Stimulated activated CD8-positive, alpha-beta memory T cell treated with anti-CD3 and anti-CD28 coated beads, Interleukin-15, amount 100 ng/mL, for 1 hour (primary cell): ENCODE results near the gene KBTBD12.
"Not testable (repeated sequence)": the region's sequence is repeated elsewhere in the genome, so short reads cannot be mapped to it uniquely, and the experiment has no call there.

Source experiments
- DNase-seq: peaks from one replicate; pipeline ENCODE4 v3.0.0-alpha.2; 2020; ENCODE audit warnings: low read depth

The KBTBD12 gene

DNA sequence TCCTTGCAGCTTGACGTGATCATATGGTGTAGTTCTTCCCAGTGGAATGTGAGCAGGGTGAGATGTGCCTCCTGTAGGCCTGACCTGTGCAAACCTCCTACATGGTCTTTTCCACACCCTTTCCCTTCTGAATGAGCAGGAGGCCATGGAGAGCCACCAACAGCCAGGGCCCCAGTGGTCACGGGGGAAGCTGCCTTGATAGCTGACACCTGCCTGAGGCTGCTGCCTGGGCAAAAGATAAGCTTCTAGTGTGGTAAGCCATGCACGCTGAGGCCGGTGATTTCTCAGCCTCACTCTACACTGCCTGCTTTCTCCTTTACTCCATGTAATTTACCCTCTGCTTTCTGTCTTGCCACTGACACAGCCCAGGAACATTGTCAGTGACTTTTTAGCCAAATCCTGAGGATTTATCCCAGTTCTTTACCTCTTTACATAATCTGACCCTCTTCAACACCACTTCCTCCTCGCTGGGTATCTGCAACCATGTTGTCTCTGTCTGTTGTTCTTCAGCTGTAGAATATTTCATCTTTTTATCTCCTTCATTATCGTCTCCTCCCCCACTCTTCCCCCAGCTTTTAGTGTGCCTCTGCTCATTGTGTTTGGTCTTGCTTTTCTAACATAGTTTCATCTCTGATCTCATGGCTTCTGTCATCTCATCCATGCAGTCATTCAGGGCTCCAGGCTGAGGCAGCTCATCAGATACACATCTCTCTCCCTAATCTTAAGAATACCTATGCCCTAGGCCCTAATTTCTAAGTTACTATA lies 11.2 kb upstream of the KBTBD12 start:
- DNase-seq, result no peak

DNA sequence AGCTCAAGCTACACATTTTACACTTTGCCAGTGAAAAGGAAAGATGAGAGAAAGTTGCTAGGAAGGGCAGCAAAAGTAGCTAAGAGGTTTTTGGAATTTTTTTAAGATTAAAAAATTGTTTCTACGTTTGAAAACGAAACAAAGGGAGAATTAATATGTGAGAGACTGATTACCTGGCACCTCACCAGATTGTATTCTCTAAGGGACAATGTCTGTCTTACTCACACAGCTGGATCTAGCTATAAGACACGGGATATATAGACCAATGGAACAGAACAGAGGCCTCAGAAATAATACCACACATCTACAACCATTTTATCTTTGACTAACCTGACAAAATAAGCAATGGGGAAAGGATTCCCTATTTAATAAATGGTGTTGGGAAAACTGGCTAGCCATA lies 9.5 kb upstream of the KBTBD12 start:
- no peak for DNase-seq

DNA sequence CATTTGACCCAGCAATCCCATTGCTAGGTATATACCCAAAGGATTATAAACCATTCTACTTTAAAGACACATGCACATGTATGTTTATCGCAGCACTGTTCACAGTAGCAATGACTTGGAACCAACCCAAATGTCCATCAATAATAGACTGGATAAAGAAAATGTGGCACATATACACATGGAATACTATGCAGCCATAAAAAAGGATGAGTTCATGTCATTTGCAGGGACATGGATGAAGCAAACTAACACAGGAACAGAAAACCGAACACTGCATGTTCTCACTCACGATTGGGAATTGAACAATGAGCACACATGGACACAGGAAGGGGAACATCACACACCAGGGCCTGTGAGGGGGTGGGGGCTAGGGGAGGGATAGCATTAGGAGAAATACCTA lies 8.4 kb upstream of the KBTBD12 start:
- DNase-seq, result not testable (repeated sequence)

DNA sequence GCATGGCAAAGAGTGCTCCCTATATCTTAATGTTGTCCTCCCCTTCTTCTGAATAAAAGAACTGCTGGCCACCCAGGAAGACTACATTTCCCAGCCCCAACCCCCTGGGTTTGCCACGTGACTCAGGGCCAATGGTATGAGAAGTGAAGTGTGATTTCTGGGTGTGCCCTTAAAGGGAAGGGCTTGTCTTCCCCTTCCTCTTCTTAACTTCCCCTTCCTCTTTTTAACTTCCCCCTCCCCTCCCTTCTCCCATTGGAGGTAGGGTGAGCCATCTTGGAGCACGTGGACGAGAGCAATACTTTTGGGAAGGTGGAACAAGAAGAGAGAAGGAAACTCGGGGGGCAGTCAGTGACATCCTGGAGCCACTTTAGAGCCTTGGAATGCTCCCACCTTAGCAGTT lies 6.8 kb upstream of the KBTBD12 start:
- DNase-seq, result no peak

DNA sequence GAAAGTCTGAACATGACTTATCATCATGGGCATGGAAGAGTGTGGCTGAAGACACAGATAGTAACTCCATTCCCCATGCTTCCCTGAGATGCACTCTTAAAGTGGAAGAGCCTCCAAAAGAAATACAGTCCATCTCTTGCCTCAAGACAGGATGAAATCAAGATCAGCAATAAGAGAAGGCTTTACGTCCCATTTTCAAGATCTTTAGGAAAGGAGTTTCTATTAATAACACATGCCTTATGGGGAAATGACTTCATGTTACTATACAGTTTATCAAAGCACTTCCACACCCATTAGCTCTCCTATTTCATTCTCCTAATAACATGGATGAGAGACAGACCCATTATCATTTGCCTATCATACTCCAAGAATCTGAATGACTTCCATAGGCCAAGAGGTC lies 6.1 kb upstream of the KBTBD12 start:
- no peak for DNase-seq

DNA sequence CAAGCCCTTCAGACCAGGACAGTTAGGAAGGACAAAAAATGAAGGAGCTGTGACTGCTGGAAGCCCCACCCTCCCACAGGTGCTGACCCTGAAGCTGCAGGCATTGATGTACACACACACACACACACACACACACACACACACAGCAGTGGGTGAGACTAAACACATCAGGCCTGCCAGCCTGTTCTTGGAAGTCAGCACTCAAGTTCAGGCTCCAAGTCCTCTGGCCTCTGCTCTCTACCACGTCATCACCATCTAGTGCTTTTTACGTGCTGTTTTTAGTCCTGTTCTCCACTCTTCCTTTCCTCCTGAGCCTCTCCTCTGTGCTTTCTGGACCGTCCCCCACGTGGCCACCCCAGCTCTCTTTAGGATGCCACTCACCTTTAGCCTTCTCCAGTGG lies 5.4 kb upstream of the KBTBD12 start:
- no peak for DNase-seq

DNA sequence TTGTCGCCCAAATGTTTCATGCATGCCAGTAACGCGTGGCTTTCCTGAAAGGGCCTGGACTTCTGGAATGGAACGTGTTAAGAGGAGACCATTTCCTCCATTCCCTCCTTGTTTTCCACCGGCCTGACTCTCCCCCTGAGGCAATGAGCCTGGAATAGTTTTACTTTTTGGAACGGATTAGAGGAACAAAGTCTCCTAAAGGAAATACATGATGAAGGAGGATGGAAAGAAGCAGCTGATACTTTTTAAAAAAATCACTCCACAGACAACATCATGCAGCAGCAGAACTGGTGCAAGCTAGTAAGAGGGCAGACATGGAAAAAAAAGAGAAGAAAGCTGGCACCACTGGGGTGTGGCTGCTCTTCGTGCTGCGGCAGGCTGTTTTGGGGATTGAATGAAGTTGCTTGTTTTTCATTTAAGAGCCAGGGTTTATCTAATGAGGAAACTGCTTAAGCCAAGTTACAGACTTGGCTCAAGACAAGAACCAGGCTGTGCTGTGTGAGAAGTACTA lies 3.6 kb upstream of the KBTBD12 start:
- no peak for DNase-seq

DNA sequence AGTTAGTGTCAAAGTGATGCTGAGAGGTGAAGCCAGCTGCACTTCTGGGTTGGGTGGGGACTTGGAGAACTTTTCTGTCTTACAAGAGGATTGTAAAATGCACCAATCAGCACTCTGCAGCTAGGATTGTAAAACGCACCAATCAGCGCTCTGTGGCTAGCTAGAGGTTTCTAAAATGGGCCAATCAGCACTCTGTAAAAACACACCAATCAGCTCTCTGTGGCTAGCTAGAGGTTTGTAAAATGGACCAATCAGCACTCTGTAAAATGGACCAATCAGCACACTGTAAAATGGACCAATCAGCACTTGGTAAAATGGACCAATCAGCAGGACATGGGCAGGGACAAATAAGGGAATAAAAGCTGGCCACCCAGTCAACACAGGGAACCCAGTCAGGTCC lies 1.2 kb upstream of the KBTBD12 start:
- not testable (repeated sequence) for DNase-seq

DNA sequence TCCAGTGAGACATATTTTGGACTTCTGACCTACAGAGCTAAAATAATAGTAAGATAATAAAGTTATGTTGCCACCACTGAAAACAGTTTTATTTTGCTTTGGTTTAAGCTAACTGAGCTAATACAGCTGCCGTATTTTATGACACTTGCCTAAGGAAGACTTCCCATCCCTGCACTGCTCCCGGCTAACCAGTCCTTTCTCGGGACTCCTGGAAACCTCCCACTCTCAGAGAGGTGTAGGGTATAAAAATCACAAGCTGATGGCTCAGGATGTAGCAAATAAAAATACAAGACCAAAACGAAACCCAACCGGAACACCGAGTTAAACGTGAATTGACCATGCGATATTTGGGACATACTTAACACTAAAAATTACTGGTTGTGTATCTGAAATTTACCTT lies 448 bp upstream of the KBTBD12 start:
- no peak for DNase-seq

DNA sequence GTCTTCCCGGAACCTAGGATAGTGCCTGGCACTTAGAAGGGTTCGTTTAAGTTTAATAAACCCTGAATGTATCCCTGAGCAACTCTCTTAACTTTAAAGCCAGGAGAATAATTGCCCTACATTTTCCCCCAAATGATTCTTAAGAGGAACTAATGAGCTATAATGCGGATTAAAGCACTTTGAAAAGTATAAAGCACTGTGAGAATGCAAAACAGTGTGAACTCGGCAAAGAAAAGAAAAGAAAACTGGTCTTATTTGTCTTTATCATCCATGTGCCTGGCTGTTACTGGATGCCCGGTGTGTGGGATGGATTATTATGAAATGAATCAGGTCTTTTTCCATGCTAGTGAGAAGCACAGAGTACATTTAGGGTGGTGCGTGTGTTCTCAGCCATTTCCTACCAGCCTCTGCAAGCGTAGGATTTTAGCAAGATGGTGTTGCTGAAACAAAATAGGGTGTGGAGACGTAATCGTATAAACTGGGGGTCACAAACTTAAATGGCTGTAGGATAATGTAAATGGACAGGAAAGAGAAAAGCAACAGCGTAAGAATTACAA lies 983 bp downstream of the KBTBD12 start:
- DNase-seq, result no peak

DNA sequence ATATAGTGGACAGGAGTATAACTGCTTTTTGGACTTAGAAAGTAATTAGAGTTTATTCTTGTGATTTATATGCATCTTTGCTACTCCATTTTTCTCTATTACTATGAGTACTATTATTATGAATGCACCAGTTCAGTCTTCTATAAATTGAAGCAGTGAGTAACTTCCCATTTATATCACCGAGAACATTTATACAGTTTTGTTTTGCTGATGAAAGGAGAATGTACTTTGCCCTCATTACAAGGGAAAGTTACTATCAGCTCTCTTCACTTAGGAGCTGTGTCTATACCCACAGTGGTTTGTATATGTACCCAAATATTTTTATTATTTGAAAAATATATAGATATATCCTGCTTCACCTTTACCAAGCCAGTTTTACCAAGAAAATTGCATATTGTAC lies 5.7 kb downstream of the KBTBD12 start:
- no peak for DNase-seq

DNA sequence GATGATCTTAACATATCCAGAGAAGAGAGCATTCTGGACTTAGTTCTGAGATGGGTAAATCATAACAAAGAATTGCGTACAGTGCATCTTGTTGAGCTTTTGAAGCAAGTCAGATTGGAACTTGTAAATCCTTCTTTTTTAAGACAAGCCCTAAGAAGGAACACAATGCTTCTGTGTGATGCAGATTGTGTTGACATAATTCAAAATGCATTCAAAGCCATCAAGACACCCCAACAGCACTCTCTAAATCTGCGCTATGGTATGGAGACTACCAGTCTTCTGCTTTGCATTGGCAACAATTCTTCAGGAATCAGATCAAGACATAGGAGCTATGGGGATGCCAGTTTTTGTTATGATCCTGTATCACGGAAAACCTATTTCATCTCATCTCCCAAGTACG lies 8.6 kb downstream of the KBTBD12 start:
- DNase-seq, result no peak

DNA sequence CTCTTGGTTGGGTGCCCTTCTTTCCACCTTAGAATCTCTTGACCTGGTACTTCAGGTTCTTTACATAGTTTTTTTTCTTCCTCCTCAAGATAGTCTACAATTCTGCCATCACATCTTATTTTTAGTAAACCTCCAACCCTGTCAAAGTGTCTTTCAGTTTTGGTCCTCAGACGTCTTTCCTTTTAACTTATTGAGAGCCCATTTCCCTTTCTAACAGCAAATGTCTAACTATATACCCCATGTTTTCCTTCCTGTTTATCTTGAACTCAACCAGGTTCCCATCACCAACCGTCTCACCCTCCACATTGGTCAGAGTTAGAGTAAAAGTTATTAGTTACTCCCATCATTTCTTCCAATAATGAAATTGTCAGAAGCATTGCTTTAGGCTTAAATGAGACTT lies 10.4 kb downstream of the KBTBD12 start:
- DNase-seq, result no peak

DNA sequence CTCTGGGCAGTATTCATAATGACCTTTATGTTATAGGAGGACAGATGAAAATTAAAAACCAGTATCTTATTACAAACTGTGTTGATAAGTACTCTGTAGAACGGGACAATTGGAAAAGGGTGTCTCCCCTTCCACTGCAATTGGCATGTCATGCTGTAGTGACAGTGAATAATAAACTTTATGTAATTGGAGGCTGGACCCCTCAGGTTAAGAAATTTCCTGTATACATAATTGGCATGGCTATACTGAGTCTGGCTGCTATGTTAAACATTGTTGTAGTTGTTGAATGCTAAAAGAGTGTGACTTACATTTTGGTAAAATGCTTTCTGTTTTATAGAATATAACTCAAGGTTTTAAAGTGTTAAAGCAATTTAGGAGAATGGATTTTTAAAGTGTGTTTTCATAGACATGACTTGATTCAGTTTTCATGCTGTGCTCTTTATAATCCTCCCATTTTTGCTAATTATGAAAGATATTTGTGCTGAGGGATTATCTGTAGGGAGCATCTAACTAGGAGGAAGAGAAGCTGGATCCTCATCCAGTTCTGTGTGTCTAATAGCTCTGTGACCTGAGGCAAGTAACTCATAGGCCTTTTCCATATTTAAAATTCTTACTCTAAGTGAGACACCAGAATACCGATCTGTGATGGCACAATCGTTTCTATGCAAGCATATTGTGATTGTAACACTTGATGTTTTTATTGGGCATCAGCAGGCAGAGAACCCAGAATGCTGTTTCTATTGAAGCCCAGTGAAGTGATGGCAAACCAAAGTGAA lies 13.0 kb downstream of the KBTBD12 start:
- no peak for DNase-seq

DNA sequence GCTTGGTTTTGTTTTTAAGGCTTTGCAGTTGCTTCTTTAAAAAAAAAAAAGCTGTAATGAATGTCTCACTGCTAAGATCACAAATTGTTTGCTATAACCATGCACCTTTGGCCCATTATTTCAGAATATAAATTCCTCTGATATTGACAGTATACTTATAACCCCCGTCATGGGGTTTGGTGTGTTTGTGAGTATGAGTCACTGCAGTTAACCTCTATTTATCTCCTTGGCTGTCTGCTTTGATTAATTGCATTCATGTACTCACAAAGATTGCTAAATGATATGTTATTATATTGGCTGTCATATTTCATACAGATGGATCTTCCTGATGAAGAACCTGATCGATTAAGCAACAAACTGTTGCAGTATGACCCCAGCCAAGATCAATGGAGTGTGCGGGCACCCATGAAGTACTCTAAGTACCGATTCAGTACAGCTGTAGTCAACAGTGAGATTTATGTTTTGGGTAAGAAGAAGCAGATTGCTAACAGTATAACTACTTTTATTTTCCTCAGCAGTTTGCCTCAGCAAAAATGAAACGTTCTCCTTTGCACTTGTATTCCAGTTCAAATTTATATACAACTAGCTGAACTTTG lies 14.9 kb downstream of the KBTBD12 start:
- DNase-seq, result no peak

DNA sequence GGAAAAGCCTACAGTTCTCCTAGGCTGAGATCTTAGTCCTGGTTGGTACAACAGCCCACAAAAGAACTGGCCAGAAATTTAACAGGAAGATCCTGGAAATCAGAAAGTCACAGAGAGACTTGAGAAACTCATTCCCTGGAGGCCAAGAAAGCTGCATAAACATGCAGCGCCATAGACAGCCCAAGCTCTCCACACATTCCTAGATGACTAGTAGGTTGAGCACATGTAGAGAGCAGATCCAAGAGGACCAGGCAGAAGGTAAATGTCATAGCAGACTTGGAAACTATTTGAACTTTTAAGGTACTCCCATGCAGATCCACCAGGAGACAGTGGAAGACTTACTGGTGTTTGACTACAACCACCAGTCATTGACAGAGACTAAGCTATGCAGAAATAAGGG lies 18.4 kb downstream of the KBTBD12 start:
- DNase-seq, result no peak

DNA sequence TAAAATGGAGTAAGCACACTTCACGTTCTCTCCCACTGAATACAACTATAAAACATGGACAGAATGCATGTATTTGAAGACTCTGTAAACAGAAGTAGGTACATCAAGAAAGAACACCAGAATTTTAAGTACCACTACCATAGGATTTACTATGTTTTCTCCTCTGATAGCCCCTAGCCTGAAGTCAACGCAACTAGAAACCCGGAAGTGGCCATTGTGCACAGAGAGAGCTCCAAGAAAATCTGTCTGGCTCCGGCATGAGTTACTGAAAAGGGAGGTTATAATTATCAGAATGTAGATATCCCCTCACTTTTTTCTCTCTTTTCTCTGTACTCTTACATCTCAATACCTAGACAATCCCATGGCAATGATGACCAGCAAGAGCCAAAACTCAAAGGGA lies 23.8 kb downstream of the KBTBD12 start:
- DNase-seq, result no peak

DNA sequence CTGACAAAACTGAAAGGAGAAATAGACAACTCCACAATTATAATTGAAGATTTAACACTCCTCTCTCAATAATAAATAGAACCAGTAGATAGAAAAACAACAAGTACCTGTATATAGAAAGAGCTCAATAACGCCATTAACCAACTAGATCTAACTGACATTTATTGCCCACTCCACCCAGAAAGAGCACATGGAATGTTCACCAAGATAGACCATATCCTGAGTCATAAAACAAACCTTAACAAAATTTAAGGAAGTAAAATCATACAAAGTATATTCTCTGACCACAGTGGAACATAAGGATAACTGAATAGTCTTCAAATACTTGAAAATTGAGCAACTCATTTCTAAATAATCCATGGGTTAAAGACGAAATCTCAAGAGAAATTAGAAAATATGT lies 25.1 kb downstream of the KBTBD12 start:
- DNase-seq, result no peak

DNA sequence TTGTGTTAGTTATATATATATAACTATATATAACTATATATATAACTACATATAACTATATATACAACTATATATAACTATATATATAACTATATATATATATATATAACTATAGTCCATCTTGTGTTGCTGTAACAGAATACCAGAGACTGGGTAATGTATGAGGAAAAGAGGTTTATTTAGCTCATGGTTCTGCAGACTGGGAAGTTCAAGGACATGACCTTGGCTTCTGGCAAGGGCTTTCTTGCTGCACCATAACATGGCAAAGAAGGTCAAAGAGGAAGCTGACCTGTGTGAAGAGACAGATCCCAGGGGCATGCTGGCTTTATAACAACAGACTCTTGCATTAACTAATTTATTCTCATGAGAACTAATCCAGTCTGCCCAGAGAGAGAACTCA lies 27.6 kb downstream of the KBTBD12 start:
- no peak for DNase-seq

DNA sequence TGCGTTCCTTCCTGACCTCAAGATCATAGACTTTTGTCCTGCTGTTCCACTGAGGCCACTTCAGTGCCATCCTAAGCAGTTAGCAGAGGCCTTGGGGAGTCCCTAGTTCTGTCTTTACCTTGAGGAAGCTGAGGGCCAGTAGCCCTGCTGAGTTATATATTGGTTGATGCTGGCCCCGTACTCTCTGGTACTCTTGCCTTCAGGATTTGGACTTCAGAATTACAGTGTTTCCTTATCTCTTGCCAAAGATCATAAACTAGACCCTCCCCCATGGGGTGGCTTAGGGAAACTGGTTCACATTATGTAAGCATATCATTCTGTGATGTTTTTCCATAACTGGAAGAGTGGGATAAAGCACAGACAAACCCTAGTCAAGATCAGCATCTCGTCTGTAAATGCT lies 33.2 kb downstream of the KBTBD12 start:
- no peak for DNase-seq

DNA sequence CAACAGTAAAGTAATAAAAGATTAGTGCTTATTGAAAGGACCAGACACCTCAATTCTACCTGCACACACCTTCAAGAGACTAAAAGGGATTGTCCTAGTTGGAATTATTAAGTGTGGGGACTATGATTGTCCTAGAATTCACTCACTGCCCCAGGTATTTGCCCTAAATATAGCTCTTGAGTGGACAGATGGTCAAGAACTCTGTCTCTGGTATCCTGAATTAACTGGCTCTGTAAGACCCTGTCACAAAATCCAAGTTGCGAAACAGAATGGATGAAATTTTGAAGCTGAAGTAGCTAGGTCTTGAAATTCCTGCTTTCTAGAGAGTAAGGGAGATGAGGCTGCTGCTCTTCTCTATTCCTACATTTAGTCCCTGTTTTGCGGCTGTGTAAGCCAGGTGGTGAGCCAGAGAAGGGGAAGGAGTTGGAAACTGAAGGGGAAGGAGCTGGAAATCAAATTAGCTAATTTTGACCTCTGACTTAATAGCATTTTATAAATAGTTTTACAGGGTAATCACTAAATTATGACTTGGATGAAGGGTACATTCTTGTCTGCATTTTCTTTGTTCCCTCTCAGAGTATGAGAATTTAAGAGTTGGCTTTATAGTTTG lies 34.5 kb downstream of the KBTBD12 start:
- no peak for DNase-seq

DNA sequence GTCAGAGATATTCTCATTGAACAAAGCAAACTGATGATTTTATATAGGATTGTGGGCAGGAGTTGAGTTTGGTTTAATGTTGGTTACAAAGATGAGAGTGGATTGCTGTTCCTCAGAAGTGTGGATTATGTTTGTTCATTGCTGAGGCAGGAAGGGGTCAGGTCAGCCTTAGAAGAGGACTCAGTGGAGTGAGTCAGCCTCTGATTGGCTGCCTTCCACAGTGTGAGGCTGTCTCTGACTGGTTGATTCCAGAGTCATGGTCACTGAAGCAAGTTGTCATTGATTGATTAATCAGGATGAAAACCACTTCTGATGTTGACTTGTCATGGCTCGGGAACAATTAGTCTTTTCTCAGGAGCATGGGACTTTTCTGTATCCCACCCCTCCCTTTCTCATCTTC lies 36.2 kb downstream of the KBTBD12 start:
- DNase-seq, result no peak
